GM19395 (cell line): ENCODE results near the gene CEND1.

ENCODE experiments used
- ATAC-seq: cut with Tn5 transposase; IDR thresholded peaks from one replicate; pipeline ENCODE4 v1.9.1; 2021; ENCODE audit warnings: mild to moderate bottlenecking, moderate library complexity; ENCODE audit not compliant: unreplicated experiment

Gene CEND1

GRCh38 chr11:827897-828192, 38.0 kb upstream of the CEND1 start, which contains the start of gene CRACR2B:
CRACR2B (plus strand) TSS chr11:827919; CDS start chr11:828608, 689 bp downstream.
- peak; percentile 27 for ATAC-seq

- ATAC-seq = peak; percentile 48
These were observed 37.4 kb upstream of the CEND1 start for GRCh38 chr11:827146-827896.

DNA sequence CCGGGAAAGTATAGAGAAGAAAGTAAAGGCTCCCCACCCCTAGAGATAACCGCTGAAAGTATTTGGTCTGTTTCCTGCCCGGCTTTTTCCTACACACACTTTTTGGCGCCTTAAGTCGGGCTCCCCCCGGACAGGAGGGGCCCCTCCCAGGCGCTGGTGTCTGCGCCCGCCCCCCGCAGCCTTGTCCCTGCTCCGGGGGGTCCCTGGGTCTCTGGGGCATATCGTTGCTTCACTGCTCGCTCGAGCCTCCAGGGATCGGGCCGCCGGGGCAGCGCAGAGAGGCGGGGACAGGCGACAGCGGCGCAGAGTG, 36.9 kb upstream of the CEND1 start:
- ATAC-seq = peak; percentile 7

DNA sequence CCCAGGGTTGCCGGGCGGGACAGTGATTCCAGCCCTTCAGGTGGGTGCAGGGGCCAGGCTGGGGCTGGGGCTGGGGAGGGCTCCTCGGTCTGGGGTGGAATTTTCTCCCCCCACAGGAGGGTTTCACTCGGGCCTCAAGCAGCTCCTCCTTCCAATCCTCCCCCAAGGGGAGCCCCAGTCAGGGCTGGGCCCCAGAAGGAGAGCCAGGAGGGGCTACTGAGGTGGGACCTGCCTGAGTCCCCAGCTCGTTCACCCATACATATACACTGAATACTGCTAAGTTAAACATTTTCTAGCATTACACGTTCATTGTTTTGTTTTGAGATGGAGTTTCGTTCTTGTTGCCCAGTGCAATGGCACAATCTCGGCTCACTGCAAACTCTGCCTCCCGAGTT, 36.3 kb upstream of the CEND1 start:
- no peak for ATAC-seq

- no peak for ATAC-seq
These were observed 35.7 kb upstream of the CEND1 start for GRCh38 chr11:825366-826226.

GRCh38 chr11:824942-825341, 35.1 kb upstream of the CEND1 start:
- ATAC-seq = no peak

DNA sequence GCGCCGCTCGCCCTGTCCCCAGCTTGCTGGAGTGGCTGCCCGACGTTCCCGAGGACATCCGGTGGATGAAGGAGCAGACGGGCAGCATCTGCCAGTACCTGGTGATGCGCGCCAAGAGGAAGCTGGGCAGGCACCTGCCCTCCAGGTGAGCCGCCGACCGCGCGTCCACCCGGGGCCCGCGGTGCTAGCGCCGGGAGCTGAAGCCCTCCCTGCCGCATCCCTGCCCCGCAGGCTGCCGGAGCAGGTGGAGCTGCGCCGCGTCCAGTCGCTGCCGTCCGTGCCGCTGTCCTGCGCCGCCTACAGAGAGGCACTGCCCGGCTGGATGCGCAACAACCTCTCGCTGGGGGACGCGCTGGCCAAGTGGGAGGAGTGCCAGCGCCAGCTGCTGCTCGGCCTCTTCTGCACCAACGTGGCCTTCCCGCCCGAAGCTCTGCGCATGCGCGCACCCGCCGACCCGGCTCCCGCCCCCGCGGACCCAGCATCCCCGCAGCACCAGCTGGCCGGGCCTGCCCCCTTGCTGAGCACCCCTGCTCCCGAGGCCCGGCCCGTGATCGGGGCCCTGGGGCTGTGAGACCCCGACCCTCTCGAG, 34.5 kb upstream of the CEND1 start:
- no peak for ATAC-seq

DNA sequence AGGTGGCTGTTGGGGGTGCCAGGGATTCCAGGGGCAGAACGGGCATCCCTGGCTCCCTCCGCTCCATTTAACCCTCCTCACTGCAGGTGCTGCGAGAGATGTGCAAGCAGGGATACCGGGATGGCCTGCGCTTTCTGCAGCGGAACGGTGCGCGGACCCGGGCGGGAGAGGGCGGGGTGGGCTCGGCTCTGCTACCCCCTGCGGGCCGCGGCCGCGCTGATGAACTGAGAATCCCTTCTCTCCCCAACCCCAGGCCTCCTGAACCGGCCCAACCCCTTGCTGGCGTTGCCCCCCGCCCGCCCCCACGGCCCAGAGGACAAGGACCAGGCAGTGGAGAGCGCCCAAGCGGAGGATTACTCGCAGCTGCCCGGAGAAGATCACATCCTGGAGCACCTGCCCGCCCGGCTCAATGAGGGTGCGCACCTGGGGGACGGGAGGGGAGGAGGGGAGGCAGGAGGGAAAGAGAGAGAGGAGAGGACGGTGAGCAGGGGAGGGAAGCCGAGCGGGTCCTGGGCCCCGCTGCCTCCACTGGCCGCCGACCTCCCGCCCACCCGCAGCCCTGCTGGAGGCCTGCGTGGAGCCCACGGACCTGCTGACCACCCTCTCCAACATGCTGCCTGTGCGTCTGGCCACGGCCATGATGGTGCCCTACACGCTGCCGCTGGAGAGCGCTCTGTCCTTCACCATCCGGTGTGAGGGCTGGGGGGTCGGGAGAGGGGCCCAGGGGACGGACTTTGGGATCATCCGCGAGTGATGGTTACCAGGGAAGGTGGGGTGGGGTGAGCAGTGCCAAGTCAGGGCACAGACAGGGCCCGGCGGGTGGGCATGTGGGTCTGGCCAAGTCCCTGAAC, 33.8 kb upstream of the CEND1 start:
- ATAC-seq = no peak

DNA sequence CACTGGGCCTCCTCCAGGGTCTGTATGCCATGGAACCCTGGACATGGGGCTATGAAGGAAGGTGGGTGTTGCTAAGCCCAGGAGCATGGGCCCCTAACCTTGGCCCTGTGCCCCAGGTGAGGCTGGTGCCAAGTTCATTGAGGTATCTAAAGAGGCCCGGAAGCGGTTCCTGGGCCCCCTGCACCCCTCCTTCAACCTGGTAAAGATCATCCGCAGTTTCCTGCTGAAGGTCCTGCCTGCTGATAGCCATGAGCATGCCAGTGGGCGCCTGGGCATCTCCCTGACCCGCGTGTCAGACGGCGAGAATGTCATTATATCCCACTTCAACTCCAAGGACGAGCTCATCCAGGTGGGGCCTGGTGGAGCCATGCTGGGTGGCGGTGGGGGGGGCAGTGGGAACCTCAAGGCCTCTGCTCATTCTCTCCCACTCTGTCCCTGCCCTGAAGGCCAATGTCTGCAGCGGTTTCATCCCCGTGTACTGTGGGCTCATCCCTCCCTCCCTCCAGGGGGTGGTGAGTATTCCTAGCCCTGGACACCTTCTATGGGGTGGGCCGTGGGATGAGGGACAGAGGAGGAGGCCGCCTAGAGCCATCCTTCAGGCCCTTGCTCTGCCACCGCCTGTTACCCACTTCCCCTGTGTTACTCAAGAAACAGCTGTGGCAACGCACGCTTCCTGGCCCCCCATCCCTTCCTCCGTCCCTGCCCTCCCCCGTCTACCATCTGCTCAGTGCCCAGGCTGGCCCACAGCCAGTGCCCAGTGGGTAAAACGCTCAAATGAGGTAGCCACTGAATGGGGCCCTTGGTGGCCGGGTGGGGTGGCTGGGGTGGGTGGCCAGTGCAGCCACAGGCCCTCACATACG, 31.9 kb upstream of the CEND1 start:
- no peak for ATAC-seq

GRCh38 chr11:820655-821511, 31.0 kb upstream of the CEND1 start:
- ATAC-seq = no peak

DNA sequence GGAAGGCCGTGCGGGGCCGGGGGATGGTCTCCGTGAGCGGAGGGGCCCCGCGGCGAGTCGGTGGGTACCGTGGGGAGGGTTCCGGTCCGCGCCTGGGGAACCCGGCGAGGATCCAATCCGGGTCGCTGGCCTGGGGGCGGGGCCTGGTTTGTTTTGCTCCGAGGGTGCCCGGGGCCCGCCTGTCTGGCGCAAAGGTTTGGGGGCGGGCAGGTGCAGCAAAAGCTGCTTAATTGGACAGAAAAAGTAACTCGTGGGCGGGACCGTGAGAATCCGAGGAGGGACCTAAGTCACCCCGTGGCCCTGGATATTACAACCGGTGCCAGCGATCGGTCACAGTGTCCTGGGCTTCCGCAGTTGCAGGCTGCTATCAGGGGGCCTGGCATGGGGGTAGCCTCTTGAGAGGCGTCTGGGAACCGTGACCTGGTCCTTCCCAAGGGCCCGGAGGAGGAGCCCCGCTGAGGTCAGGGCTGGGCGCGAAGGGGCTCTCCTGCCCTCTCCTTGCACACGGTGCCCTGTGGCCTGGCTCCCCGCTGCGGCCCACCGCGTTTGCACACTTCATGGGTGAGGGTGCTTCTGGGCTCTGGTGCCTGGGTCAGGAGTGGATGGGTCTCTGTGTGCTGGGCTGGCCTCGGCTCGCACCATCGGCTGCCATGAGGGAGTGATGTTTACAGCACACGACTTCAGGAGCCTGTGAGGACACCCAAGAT, 30.2 kb upstream of the CEND1 start:
- ATAC-seq = peak; percentile 71

- ATAC-seq = peak; percentile 68
These were observed 29.4 kb upstream of the CEND1 start for GRCh38 chr11:819129-819931.

- ATAC-seq = no peak
These were observed 28.7 kb upstream of the CEND1 start, which contains the start of gene PNPLA2 for GRCh38 chr11:818396-819128. PNPLA2 (plus strand) TSS chr11:818914; CDS start chr11:819719, 805 bp downstream.

- ATAC-seq = no peak
These were observed 26.5 kb upstream of the CEND1 start for GRCh38 chr11:816433-816779.

DNA sequence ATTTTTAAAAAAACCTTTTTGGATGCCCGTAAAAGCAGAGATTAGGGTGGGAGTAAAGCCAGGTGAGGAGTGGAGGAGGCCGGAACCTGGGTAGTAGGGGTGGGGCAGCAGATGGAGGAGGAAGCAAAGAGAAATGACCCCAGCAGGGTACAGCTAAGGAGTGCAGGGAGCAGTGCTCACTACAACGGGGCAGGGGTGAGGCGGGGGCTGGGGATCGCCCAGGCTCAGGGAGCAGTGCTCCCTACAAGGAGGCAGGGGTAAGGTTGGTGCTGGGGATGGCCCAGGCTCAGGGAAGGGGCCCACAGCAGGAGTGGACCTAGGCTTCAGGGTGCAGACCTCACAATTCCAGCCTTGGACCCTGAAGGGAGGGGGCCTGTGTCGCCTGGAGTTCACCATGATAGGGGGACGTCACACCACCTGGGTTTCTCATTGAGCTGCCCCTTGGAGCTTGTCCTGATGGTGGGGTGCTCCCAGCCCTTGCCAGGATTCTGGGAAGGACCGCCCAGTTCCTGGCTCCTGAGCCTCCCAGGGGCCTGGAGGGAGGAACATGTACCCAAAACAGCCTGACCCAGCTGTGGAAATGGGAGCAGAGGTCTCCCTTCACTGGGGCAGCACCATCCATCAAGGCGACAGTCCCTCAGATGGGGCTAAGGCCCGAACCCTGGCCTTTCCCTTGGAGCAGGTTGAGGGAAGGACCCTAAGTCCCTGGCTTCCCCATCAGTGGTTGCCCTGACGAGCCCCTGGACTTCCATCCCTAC, 26.0 kb upstream of the CEND1 start:
- ATAC-seq = no peak

DNA sequence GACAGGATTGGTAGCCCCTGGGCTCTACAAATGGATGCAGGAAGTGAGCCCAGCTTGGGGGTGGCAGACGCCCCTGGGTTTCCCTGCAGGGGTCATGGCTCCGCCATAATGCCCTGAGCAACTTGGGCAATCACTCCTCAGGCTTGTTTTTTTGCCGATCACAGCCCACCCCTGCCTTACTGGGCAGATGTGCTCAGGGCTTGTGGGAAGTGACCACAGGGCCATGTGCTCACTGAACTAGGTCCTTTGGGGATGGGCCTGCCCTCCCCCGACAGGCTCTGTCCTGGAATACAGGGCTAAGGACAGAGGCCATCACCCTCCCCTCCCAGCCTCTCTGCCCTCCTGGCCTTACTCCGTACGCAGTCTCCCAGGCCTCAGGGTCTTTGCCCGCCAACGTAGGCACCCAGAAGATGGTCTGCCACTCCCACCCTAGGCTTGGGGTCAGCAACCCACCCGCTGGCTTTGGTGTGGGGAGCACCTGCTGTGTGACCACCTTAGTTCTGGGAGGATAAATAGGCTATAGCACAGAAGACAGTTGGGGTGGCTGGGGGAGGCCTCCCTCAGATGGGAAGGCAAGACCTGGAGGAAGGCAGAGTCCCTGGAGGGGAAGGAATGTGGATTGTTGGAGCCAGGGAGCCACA, 23.7 kb upstream of the CEND1 start:
- no peak for ATAC-seq
